SK-N-SH (cell line): ENCODE results near the gene ARHGEF4. TPM values are rescaled to one million over a fixed set of nuclear protein-coding genes. Genes with fewer than 3 reads are reported as not detected.

Source experiments
- CTCF ChIA-PET: fragments of 300-600, 350-600 bp; formaldehyde crosslinking; extraction: SDS; loops from one replicate; lab custom pipeline; 2021; lab: Yijun Ruan, JAX
- POLR2A ChIA-PET: fragments of 350-600 bp; sonication (Branson Sonifier 250); formaldehyde crosslinking; extraction: SDS; loops from one replicate; lab custom pipeline; 2020; ENCODE audit warnings: antibody characterized with exemption, inconsistent platforms; lab: Yijun Ruan, JAX
- DNase-seq: peaks from one replicate; pipeline ENCODE4 v3.0.0; 2012
- H2AFZ ChIP-seq: fragments of 200-600 bp; sonication (generic); 2 replicates; pipeline ENCODE4 v1.8.1; 2016; ENCODE audit warnings: antibody characterized with exemption, mild to moderate bottlenecking, low read depth
- H3F3A ChIP-seq: fragments of 200-600 bp; sonication (generic); replicated peaks from 2 replicates; pipeline ENCODE3; 2016; ENCODE audit warnings: antibody characterized with exemption, mild to moderate bottlenecking; ENCODE audit not compliant: insufficient read depth
- H3K27ac ChIP-seq, 2 experiments: fragments of 200-500 bp in 1 of 2; fragments of 200-600 bp in 1 of 2; sonication (Bioruptor generic) in 1 of 2; sonication (generic), shearing (Covaris generic) in 1 of 2; 2 replicates each; pipeline versions ENCODE4 v1.5.1 to v1.6.1; 2014 to 2016; ENCODE audit warnings: low read depth in 2 of 2, inconsistent platforms in 1 of 2, low read length in 1 of 2, mild to moderate bottlenecking in 1 of 2, mixed read lengths in 1 of 2
- H3K27me3 ChIP-seq: fragments of 200-600 bp; sonication (generic), shearing (Covaris generic); 2 replicates; pipeline ENCODE4 v1.6.1; 2016; ENCODE audit warnings: mixed run types; ENCODE audit not compliant: insufficient read depth
- H3K36me3 ChIP-seq, 2 experiments: fragments of 200-500 bp in 1 of 2; fragments of 200-600 bp in 1 of 2; sonication (Bioruptor generic) in 1 of 2; sonication (generic) in 1 of 2; replicated peaks in 1 of 2; 2 replicates each; pipeline versions ENCODE3 to v1.5.1; 2014 to 2016; ENCODE audit warnings: low read length in 1 of 2, mild to moderate bottlenecking in 1 of 2; ENCODE audit not compliant: insufficient read depth in 2 of 2, control insufficient read depth in 1 of 2
- H3K4me1 ChIP-seq, 2 experiments: fragments of 200-500 bp in 1 of 2; fragments of 200-600 bp in 1 of 2; sonication (Bioruptor generic) in 1 of 2; sonication (generic), shearing (Covaris generic) in 1 of 2; 2 replicates each; pipeline versions ENCODE4 v1.5.1 to v1.6.1; 2014 to 2016; ENCODE audit warnings: low read depth in 1 of 2, low read length in 1 of 2, mixed run types in 1 of 2; ENCODE audit not compliant: insufficient read depth in 2 of 2, control insufficient read depth in 1 of 2
- H3K4me2 ChIP-seq: fragments of 200-600 bp; sonication (generic), shearing (Covaris generic); 2 replicates; pipeline ENCODE4 v1.6.1; 2017; ENCODE audit warnings: mixed run types
- H3K4me3 ChIP-seq, 2 experiments: fragments of 200-500 bp in 1 of 2; fragments of 200-600 bp in 1 of 2; sonication (Bioruptor generic) in 1 of 2; sonication (generic), shearing (Covaris generic) in 1 of 2; 2 replicates each; pipeline versions ENCODE4 v1.5.1 to v1.8.1; 2014 to 2016; ENCODE audit warnings: low read depth in 2 of 2, inconsistent platforms in 1 of 2, low read length in 1 of 2, mild to moderate bottlenecking in 1 of 2, mixed read lengths in 1 of 2, moderate library complexity in 1 of 2
- H3K79me2 ChIP-seq: fragments of 200-600 bp; sonication (generic); 2 replicates; pipeline ENCODE4 v1.8.1; 2017; ENCODE audit warnings: mild to moderate bottlenecking; ENCODE audit not compliant: insufficient read depth
- H3K9ac ChIP-seq: fragments of 200-600 bp; sonication (generic); 2 replicates; pipeline ENCODE4 v1.6.1; 2017; ENCODE audit warnings: mixed run types
- H3K9me2 ChIP-seq: fragments of 200-600 bp; sonication (generic); 2 replicates; pipeline ENCODE4 v1.6.1; 2017; ENCODE audit warnings: mixed run types
- H3K9me3 ChIP-seq: fragments of 200-600 bp; sonication (generic); 2 replicates; pipeline ENCODE4 v1.6.1; 2017; ENCODE audit warnings: mixed run types, mild to moderate bottlenecking, moderate library complexity
- H4K20me1 ChIP-seq: fragments of 200-600 bp; sonication (generic); 2 replicates; pipeline ENCODE4 v1.6.1; 2017; ENCODE audit warnings: mild to moderate bottlenecking, mixed run types; ENCODE audit not compliant: insufficient read depth
- CHD2 ChIP-seq: fragments of 150-350 bp; IDR thresholded peaks from 2 replicates; pipeline ENCODE4 v1.6.1; 2018; ENCODE audit warnings: low read length; ENCODE audit not compliant: partially characterized antibody
- GABPA ChIP-seq: IDR thresholded peaks from 2 replicates; pipeline ENCODE4 v1.4.0; 2012; ENCODE audit warnings: low read depth, mild to moderate bottlenecking
- IRF3 ChIP-seq: fragments of 150-350 bp; IDR thresholded peaks from 2 replicates; pipeline ENCODE4 v1.6.1; 2016; ENCODE audit warnings: mild to moderate bottlenecking, low read depth, low read length
- NRF1 ChIP-seq: IDR thresholded peaks from 2 replicates; pipeline ENCODE4 v1.6.1; 2012; ENCODE audit warnings: low read depth, mild to moderate bottlenecking, low read length
- RAD21 ChIP-seq: IDR thresholded peaks from 2 replicates; pipeline ENCODE4 v1.6.1; 2012; ENCODE audit warnings: mild to moderate bottlenecking, low read length
- RFX5 ChIP-seq: IDR thresholded peaks from 2 replicates; pipeline ENCODE4 v1.6.1; 2012; ENCODE audit warnings: mild to moderate bottlenecking, improper control_type of control experiment, low read length
- SIN3A ChIP-seq: IDR thresholded peaks from 2 replicates; pipeline ENCODE4 v1.6.1; 2012; ENCODE audit warnings: low read depth, mild to moderate bottlenecking, low read length, moderate library complexity, borderline replicate concordance
- SMC3 ChIP-seq: IDR thresholded peaks from 2 replicates; pipeline ENCODE4 v1.6.1; 2012; ENCODE audit warnings: low read depth, low read length, improper control_type of control experiment
- TCF12 ChIP-seq: IDR thresholded peaks from 2 replicates; pipeline ENCODE4 v1.4.0; 2012
- WGBS: methylation state at CpG from one replicate; pipeline ENCODE4 v1.1.6; 2017; ENCODE audit warnings: low lambda C conversion rate; 5-methylcytosine and 5-hydroxymethylcytosine counted together
- polyA plus RNA-seq, 3 experiments: library from polyadenylated mRNA; depleted of rRNA; stranded (reverse); fragments of >200 nt; gene quantifications; 2 replicates each; pipeline ENCODE4 v1.2.3, GENCODE V29; 2012

The ARHGEF4 gene
- polyA plus RNA-seq, 1 of the 3 experiments (the other 2 are of a cell fraction) = 2.3 TPM

- POLR2A ChIA-PET = no interaction called here
- H3K4me3 ChIP-seq = no peak overlapping the region
These were observed 145.0 kb downstream of the ARHGEF4 start for GRCh38 chr2:130981667-130982066.

GRCh38 chr2:130985206-130985780, 148.6 kb downstream of the ARHGEF4 start:
- Histone ChIP-seq H3K9me3 (no peaks in the 10 kb centered on the region), H3K4me3 (no peak overlapping the region), H4K20me1 (no peaks in the 10 kb centered on the region), H3K27me3 (no peaks in the 10 kb centered on the region), H3K4me1 (peaks cover 0 to 5% of the 10 kb centered on the region in 2 experiments; a peak in 1 of 4 replicates), H3K4me2 (no peak overlapping the region), H3K9ac (no peak overlapping the region), H3K36me3 (no peaks in the 10 kb centered on the region), H3F3A (no peaks in the 10 kb centered on the region)
- ChIA-PET CTCF (no interaction called here), POLR2A (no interaction called here)
- no peak for DNase-seq
- 66% methylated on average over 4 of the region's 4 CpGs for WGBS
- TF ChIP-seq IRF3 (no peak), SIN3A (no peak), NRF1 (no peak), TCF12 (no peak)
- TF ChIP-seq, all 33 proteins: peak for 0
- no peaks in the 10 kb centered on the region for H3K9me2 ChIP-seq
- no peak overlapping the region for H3K27ac ChIP-seq
- no peak overlapping the region for H2AFZ ChIP-seq
- H3K79me2 ChIP-seq = no peaks in the 10 kb centered on the region

More at GRCh38 chr2:130981667-130982066, 145.0 kb downstream of the ARHGEF4 start:
- CTCF ChIA-PET = interaction anchor here (1.3 kb wide), 1 partner anchor 31 kb away, joined by 3 read pairs; no protein-coding TSS in a partner anchor
- H3K9me2 ChIP-seq = no peaks in the 10 kb centered on the region
- no peak overlapping the region for H3K27ac ChIP-seq
- TF ChIP-seq SMC3 (no peak), RFX5 (no peak), RAD21 (no peak), IRF3 (no peak), CHD2 (no peak), GABPA (no peak), NRF1 (no peak)
- TF ChIP-seq, all 33 proteins: peak for 0
- Histone ChIP-seq H3F3A (no peaks in the 10 kb centered on the region), H3K4me2 (no peak overlapping the region), H3K79me2 (no peaks in the 10 kb centered on the region), H3K36me3 (no peaks in the 10 kb centered on the region), H3K4me1 (no peaks in the 10 kb centered on the region), H3K9me3 (no peaks in the 10 kb centered on the region), H3K9ac (no peak overlapping the region), H3K27me3 (no peaks in the 10 kb centered on the region), H4K20me1 (no peaks in the 10 kb centered on the region), H2AFZ (no peak overlapping the region)
- WGBS = 70% methylated on average over 1 of the region's 1 CpG
- no peak for DNase-seq
